LHCN-M2 (cell line): ENCODE data around the gene BBIP1. TPM values are rescaled to one million over a fixed set of nuclear protein-coding genes. Genes with fewer than 3 reads are reported as not detected.

Experiments used
- total RNA-seq: library from RNA; depleted of rRNA; stranded (reverse); fragments of >200 nt; gene quantifications from 2 replicates; pipeline ENCODE4 v1.2.3, GENCODE V29; 2014; rRNA removed

BBIP1 gene
- total RNA-seq, 1 experiment from 2014 or later = 27.8 TPM

Other genes starting within 250 kb of the BBIP1 start
- 17.7 and 40.0 TPM in 2 replicates for gene PDCD4, start 47.3 kb downstream of the BBIP1 start, total RNA-seq
- gene SHOC2, start 424 bp upstream of the BBIP1 start, total RNA-seq = 28.9 and 36.2 TPM in 2 replicates
- gene ADRA2A, start 157.8 kb upstream of the BBIP1 start, total RNA-seq = 0.13 and 0.34 TPM in 2 replicates